Loucy (cell line): ENCODE data around the gene NELFA.

ENCODE experiments used
- H2AFZ ChIP-seq: fragments of 200-600 bp; sonication (generic); 2 replicates; pipeline ENCODE4 v1.6.0; 2016; ENCODE audit warnings: antibody characterized with exemption, mild to moderate bottlenecking, low read length, moderate library complexity
- H3F3A ChIP-seq: fragments of 200-600 bp; 2 replicates; pipeline ENCODE4 v1.6.0; 2016; ENCODE audit warnings: antibody characterized with exemption, low read depth, mild to moderate bottlenecking
- H3K27me3 ChIP-seq: fragments of 200-600 bp; sonication (generic); 2 replicates; pipeline ENCODE4 v1.6.1; 2014; ENCODE audit warnings: low read length, mild to moderate bottlenecking; ENCODE audit not compliant: insufficient read depth, poor library complexity, severe bottlenecking
- H3K36me3 ChIP-seq: fragments of 200-600 bp; sonication (generic); 2 replicates; pipeline ENCODE4 v1.6.1; 2016; ENCODE audit warnings: low read length; ENCODE audit not compliant: insufficient read depth
- H3K4me1 ChIP-seq: fragments of 200-600 bp; sonication (generic); 2 replicates; pipeline ENCODE4 v1.5.1; 2014; ENCODE audit warnings: low read length, mild to moderate bottlenecking; ENCODE audit not compliant: insufficient read depth, poor library complexity, severe bottlenecking
- H3K4me2 ChIP-seq: fragments of 200-600 bp; sonication (generic); 2 replicates; pipeline ENCODE4 v1.6.0; 2014; ENCODE audit warnings: antibody characterized with exemption, low read length, low read depth, mild to moderate bottlenecking; ENCODE audit not compliant: poor library complexity, severe bottlenecking
- H3K4me3 ChIP-seq: fragments of 200-600 bp; sonication (generic); 2 replicates; pipeline ENCODE4 v1.5.1; 2014; ENCODE audit warnings: low read length, mild to moderate bottlenecking, mixed read lengths; ENCODE audit not compliant: poor library complexity, severe bottlenecking
- H3K79me2 ChIP-seq: fragments of 200-600 bp; sonication (generic); 2 replicates; pipeline ENCODE4 v1.6.1; 2014; ENCODE audit warnings: low read length; ENCODE audit not compliant: insufficient read depth
- H3K9ac ChIP-seq: fragments of 200-600 bp; sonication (generic); 2 replicates; pipeline ENCODE4 v1.6.0; 2014; ENCODE audit warnings: mild to moderate bottlenecking, low read depth, low read length, moderate library complexity; ENCODE audit not compliant: poor library complexity, severe bottlenecking
- H3K9me2 ChIP-seq: fragments of 200-600 bp; sonication (generic); replicated peaks from 2 replicates; pipeline ENCODE4 v1.6.1; 2016; ENCODE audit warnings: low read depth, low read length, mixed read lengths
- H3K9me3 ChIP-seq: fragments of 200-600 bp; sonication (generic); 2 replicates; pipeline ENCODE4 v1.6.1; 2014; ENCODE audit warnings: mild to moderate bottlenecking, antibody characterized with exemption, low read length, low read depth; ENCODE audit not compliant: insufficient read depth
- H4K20me1 ChIP-seq: fragments of 200-600 bp; sonication (generic); 2 replicates; pipeline ENCODE4 v1.6.0; 2014; ENCODE audit warnings: antibody characterized with exemption, low read length, mild to moderate bottlenecking; ENCODE audit not compliant: insufficient read depth, poor library complexity, severe bottlenecking
- EZH2phosphoT487 ChIP-seq: fragments of 200-600 bp; IDR thresholded peaks from 2 replicates; pipeline ENCODE4 v1.6.1; 2018; ENCODE audit warnings: antibody characterized with exemption, mild to moderate bottlenecking, moderate library complexity, borderline replicate concordance
- TF ChIP-seq, protein P1 (sequence below): fragments of 200-600 bp; sonication (generic); conservative IDR thresholded peaks from 2 replicates; pipeline ENCODE4 v1.5.1; 2014; ENCODE audit warnings: mild to moderate bottlenecking, antibody characterized with exemption, low read length

NELFA gene

DNA sequence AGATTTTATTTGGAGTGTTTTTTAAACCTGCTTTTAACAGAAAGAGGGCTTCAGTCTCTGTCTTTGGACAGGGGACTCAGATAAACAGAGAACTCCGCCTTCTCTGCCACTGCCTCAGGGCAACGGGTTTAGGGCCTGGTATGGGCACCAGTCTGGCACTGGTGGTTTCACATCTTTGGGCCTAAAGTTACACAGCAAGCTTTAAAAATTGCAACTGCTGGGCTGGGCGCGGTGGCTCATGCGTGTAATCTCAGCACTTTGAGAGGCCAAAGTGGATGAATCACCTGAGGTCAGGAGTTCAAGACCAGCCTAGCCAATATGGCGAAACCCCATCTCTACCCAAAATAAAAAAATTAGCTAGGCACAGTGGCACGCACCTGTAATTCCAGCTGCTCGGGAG, 40.1 kb upstream of the NELFA start:
- Histone ChIP-seq H3K9me3 (no peaks in the 10 kb centered on the region), H3K79me2 (no peaks in the 10 kb centered on the region), H3K9me2 (no peaks in the 10 kb centered on the region), H3K36me3 (no peaks in the 10 kb centered on the region), H3F3A (no peaks in the 10 kb centered on the region), H3K4me1 (no peaks in the 10 kb centered on the region), H3K27me3 (no peaks in the 10 kb centered on the region), H3K4me3 (no peak overlapping the region), H3K4me2 (no peak overlapping the region), H2AFZ (no peak overlapping the region), H3K9ac (no peak overlapping the region), H4K20me1 (no peaks in the 10 kb centered on the region)
- TF ChIP-seq, protein P1, sequence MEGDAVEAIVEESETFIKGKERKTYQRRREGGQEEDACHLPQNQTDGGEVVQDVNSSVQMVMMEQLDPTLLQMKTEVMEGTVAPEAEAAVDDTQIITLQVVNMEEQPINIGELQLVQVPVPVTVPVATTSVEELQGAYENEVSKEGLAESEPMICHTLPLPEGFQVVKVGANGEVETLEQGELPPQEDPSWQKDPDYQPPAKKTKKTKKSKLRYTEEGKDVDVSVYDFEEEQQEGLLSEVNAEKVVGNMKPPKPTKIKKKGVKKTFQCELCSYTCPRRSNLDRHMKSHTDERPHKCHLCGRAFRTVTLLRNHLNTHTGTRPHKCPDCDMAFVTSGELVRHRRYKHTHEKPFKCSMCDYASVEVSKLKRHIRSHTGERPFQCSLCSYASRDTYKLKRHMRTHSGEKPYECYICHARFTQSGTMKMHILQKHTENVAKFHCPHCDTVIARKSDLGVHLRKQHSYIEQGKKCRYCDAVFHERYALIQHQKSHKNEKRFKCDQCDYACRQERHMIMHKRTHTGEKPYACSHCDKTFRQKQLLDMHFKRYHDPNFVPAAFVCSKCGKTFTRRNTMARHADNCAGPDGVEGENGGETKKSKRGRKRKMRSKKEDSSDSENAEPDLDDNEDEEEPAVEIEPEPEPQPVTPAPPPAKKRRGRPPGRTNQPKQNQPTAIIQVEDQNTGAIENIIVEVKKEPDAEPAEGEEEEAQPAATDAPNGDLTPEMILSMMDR, result no peak
- TF ChIP-seq EZH2phosphoT487, result no peak

DNA sequence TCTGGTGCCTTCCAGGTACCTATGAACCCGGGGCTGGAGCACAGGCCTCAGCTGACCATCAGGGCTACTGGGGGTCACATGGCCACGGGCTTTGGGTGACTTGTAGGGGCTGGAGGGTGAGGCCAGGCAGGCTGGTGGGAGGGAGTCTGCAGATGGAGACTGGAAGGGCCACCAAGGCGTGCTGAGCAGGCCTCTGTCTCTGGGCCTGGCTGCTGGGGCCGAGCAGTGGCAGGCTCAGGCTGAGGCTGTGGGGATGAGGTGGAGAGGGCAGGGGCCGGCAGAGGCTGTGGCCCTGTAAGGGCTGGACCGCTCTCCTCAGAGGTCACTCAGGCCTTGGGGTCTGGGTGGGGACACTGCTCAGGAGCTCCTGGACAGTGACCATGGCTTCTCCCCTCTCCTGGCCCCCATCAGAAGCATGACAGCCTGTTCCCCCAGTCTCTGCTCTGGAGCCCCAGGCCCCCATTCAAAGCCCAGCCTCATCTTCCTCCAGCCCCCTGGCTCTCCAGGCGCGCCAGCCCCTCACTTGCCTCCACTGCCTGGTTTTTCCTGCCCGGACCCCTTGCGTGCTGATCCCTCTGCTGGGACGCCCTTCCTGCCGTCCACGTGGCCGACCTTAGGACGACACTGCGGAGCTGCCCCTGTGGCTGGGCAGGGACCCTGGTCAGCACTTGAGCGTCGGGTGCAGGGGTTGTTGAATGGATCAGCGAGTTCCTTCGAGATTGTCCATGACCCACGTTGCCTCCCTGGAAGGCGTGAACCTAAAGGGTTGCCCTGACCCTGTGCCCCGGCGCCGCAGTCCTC, 39.2 kb upstream of the NELFA start:
- TF ChIP-seq EZH2phosphoT487, result no peak
- TF ChIP-seq, protein P1, result no peak
- Histone ChIP-seq H3K79me2 (no peaks in the 10 kb centered on the region), H3K27me3 (no peaks in the 10 kb centered on the region), H3K36me3 (no peaks in the 10 kb centered on the region), H3K9me2 (no peaks in the 10 kb centered on the region), H3K4me3 (no peak overlapping the region), H3F3A (no peaks in the 10 kb centered on the region), H2AFZ (no peak overlapping the region), H3K4me1 (no peaks in the 10 kb centered on the region), H3K9ac (no peak overlapping the region), H4K20me1 (no peaks in the 10 kb centered on the region), H3K4me2 (no peak overlapping the region), H3K9me3 (no peaks in the 10 kb centered on the region)

- no peaks in the 10 kb centered on the region for H4K20me1 ChIP-seq
- H3K36me3 ChIP-seq, result no peaks in the 10 kb centered on the region
- TF ChIP-seq, protein P1, result no peak
- TF ChIP-seq EZH2phosphoT487, result no peak
- no peaks in the 10 kb centered on the region for H3F3A ChIP-seq
- H3K27me3 ChIP-seq, result no peaks in the 10 kb centered on the region
- H3K9ac ChIP-seq, result no peak overlapping the region
- H3K9me2 ChIP-seq, result no peaks in the 10 kb centered on the region
- H3K9me3 ChIP-seq, result no peaks in the 10 kb centered on the region
- no peak overlapping the region for H2AFZ ChIP-seq
- no peaks in the 10 kb centered on the region for H3K4me1 ChIP-seq
- H3K4me2 ChIP-seq, result no peak overlapping the region
- no peaks in the 10 kb centered on the region for H3K79me2 ChIP-seq
- H3K4me3 ChIP-seq, result no peak overlapping the region
These were observed 38.4 kb upstream of the NELFA start for GRCh38 chr4:2047031-2047660.
